HL-60 (cell line): ENCODE measurements around the gene OSER1.

Experiments used
- DNase-seq, 2 experiments: peaks; one replicate each; pipeline ENCODE4 v3.0.0-alpha.2; 2010 to 2020; ENCODE audit warnings: low read depth in 1 of 2, low spot score in 1 of 2
- H3K27ac ChIP-seq: fragments of 250-450 bp; sonication (Bioruptor Pico); replicated peaks from 2 replicates; pipeline ENCODE4 v1.5.1; 2020; ENCODE audit warnings: mild to moderate bottlenecking, moderate library complexity
- H3K27me3 ChIP-seq: fragments of 250-450 bp; sonication (Bioruptor Pico); 2 replicates; pipeline ENCODE4 v1.5.1; 2021; ENCODE audit warnings: mild to moderate bottlenecking, moderate library complexity; ENCODE audit not compliant: insufficient read depth, poor library complexity, severe bottlenecking
- H3K4me3 ChIP-seq: replicated peaks from 2 replicates; pipeline ENCODE4 v1.5.1; 2011; ENCODE audit warnings: mild to moderate bottlenecking, control low read depth, low read length; ENCODE audit not compliant: insufficient read depth
- GABPA ChIP-seq: IDR thresholded peaks from 2 replicates; pipeline ENCODE4 v1.6.1; 2012; ENCODE audit warnings: low read depth
- POLR2AphosphoS5 ChIP-seq: IDR thresholded peaks from 2 replicates; pipeline ENCODE4 v1.6.1; 2012; ENCODE audit warnings: low read depth
- SPI1 ChIP-seq: IDR thresholded peaks from 2 replicates; pipeline ENCODE4 v1.6.1; 2012; ENCODE audit warnings: low read depth, mild to moderate bottlenecking, borderline replicate concordance
- TF ChIP-seq, protein P1 (sequence below): IDR thresholded peaks from 2 replicates; pipeline ENCODE4 v1.6.1; 2012; ENCODE audit warnings: low read depth; ENCODE audit not compliant: insufficient replicate concordance
- TF ChIP-seq, protein P2 (sequence below): IDR thresholded peaks from one replicate; pipeline ENCODE4 v1.5.1; 2011; ENCODE audit warnings: low read length, control low read depth, inconsistent platforms; ENCODE audit not compliant: insufficient read depth

OSER1 gene

DNA sequence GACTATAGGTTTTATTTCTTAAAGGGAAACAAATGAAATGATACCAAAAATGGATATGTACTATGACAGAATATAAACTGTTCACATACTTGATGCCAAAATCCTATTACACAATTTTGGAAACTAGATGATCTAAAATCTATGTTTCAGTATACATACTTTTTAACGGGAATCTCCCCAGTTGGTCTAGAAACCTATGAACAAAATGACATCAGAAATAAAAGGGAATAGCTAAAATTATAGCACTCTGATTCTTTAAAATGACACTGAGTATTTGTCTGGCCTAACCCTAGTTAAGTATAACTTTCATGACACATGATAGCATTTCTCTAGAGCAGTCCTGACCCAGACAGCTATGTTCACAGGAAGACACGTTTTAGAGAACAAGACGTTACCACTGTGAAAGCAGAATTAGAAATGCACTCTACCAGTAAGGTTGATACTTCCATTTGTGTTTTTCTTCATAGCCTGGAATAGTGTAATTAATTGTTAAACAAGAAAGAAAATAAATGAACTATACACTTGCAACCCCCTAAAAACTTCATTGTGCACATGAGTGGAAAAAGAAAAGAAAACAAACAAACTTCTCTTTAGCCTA is 3.3 kb downstream of the OSER1 start:
- Histone ChIP-seq H3K27me3 (no peaks in the 10 kb centered on the region), H3K27ac (no peak overlapping the region), H3K4me3 (no peak overlapping the region)
- no peak for TF ChIP-seq POLR2AphosphoS5
- TF ChIP-seq, protein P1, sequence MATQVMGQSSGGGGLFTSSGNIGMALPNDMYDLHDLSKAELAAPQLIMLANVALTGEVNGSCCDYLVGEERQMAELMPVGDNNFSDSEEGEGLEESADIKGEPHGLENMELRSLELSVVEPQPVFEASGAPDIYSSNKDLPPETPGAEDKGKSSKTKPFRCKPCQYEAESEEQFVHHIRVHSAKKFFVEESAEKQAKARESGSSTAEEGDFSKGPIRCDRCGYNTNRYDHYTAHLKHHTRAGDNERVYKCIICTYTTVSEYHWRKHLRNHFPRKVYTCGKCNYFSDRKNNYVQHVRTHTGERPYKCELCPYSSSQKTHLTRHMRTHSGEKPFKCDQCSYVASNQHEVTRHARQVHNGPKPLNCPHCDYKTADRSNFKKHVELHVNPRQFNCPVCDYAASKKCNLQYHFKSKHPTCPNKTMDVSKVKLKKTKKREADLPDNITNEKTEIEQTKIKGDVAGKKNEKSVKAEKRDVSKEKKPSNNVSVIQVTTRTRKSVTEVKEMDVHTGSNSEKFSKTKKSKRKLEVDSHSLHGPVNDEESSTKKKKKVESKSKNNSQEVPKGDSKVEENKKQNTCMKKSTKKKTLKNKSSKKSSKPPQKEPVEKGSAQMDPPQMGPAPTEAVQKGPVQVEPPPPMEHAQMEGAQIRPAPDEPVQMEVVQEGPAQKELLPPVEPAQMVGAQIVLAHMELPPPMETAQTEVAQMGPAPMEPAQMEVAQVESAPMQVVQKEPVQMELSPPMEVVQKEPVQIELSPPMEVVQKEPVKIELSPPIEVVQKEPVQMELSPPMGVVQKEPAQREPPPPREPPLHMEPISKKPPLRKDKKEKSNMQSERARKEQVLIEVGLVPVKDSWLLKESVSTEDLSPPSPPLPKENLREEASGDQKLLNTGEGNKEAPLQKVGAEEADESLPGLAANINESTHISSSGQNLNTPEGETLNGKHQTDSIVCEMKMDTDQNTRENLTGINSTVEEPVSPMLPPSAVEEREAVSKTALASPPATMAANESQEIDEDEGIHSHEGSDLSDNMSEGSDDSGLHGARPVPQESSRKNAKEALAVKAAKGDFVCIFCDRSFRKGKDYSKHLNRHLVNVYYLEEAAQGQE = no peak
- no peak for TF ChIP-seq GABPA
- TF ChIP-seq, protein P2, sequence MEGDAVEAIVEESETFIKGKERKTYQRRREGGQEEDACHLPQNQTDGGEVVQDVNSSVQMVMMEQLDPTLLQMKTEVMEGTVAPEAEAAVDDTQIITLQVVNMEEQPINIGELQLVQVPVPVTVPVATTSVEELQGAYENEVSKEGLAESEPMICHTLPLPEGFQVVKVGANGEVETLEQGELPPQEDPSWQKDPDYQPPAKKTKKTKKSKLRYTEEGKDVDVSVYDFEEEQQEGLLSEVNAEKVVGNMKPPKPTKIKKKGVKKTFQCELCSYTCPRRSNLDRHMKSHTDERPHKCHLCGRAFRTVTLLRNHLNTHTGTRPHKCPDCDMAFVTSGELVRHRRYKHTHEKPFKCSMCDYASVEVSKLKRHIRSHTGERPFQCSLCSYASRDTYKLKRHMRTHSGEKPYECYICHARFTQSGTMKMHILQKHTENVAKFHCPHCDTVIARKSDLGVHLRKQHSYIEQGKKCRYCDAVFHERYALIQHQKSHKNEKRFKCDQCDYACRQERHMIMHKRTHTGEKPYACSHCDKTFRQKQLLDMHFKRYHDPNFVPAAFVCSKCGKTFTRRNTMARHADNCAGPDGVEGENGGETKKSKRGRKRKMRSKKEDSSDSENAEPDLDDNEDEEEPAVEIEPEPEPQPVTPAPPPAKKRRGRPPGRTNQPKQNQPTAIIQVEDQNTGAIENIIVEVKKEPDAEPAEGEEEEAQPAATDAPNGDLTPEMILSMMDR = no peak
- no peak for TF ChIP-seq SPI1
- DNase-seq = no peak

DNA sequence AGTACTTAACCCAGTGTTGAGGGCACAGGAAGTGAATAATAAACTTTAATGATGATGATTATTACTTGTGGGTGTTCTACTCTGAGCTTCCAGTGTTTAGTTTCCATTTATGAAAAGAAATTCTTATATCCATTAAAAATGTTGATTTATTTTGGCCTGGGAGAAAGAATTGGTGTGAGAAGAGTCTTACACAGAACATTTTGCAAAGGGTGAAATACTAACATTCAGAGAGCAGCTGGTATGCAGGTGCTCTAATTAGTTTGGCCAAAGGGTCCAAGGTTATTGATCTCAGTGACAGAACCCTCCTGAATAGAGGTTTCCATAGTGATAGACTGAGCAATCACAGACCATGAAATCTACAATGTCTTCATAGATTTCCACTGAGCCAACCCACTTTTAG is 4.4 kb downstream of the OSER1 start:
- Histone ChIP-seq H3K27me3 (no peaks in the 10 kb centered on the region), H3K4me3 (no peak overlapping the region), H3K27ac (no peak overlapping the region)
- TF ChIP-seq, protein P2 = no peak
- no peak for TF ChIP-seq POLR2AphosphoS5
- no peak for DNase-seq

DNA sequence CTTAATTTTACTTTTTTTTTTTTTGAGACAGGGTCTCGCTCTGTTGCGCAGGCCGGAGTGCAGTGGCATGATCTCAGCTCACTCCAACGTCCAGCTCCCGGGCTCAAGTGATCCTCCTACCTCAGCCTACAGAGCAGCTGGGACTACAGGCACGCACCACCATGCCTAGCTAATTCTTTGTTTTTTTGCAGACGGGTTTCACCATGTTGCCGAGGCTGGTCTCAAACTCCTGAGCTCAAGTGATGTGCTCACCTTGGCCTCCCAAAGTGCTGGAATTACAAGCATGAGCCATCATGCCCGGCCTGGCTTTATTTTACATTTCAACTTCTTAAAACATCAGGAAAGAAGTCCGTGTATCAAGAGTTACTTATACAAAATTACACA is 5.7 kb downstream of the OSER1 start:
- no peaks in the 10 kb centered on the region for H3K27me3 ChIP-seq
- TF ChIP-seq GABPA = no peak
- no peak for TF ChIP-seq SPI1
- TF ChIP-seq POLR2AphosphoS5 = no peak
- TF ChIP-seq, protein P2 = no peak
- TF ChIP-seq, protein P1 = no peak
- no peak for DNase-seq
- H3K4me3 ChIP-seq = no peak overlapping the region
- H3K27ac ChIP-seq = no peak overlapping the region

DNA sequence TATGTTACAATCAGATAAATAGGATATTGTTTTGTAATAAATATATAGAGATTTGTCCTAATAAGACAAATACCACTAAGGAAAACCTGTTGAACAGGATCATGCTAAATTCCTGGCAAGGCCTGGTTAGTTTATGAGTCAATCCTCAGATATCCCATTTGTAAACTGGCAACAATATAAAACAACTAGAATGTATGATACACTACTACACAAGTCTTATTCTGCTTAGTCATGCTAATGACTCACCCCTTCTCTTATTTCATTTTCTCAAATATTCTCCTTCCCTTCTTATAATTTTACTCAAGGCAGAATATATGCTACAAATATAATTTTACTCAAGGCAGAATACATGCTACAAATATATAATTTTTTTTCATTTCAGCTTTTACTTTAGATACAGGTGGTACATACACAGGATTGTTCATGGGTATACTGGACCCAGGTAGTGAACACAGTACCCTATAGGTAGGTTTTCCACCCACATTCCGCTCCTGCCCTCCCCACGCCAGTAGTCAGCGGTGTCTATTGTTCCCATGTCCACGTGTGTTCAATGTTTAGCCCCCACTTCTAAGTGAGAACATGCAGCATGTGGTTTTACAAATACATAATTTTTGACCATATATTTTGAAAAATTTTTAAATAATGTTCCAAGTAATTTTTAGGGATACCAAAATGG is 6.3 kb downstream of the OSER1 start:
- no peak for DNase-seq
- Histone ChIP-seq H3K27ac (no peak overlapping the region), H3K27me3 (no peaks in the 10 kb centered on the region), H3K4me3 (no peak overlapping the region)
- TF ChIP-seq GABPA (no peak), SPI1 (no peak), POLR2AphosphoS5 (no peak)
- TF ChIP-seq, protein P1 = no peak
- TF ChIP-seq, protein P2 = no peak
